ENCODE measurements around the gene TH.

TH gene

GRCh38 chr11:2158296-2158737 lies 13.3 kb downstream of the TH start:
- no peak for ATAC-seq (ENCODE audit: low read depth)
- H3K27ac Mint-ChIP-seq = no peak overlapping the region

DNA sequence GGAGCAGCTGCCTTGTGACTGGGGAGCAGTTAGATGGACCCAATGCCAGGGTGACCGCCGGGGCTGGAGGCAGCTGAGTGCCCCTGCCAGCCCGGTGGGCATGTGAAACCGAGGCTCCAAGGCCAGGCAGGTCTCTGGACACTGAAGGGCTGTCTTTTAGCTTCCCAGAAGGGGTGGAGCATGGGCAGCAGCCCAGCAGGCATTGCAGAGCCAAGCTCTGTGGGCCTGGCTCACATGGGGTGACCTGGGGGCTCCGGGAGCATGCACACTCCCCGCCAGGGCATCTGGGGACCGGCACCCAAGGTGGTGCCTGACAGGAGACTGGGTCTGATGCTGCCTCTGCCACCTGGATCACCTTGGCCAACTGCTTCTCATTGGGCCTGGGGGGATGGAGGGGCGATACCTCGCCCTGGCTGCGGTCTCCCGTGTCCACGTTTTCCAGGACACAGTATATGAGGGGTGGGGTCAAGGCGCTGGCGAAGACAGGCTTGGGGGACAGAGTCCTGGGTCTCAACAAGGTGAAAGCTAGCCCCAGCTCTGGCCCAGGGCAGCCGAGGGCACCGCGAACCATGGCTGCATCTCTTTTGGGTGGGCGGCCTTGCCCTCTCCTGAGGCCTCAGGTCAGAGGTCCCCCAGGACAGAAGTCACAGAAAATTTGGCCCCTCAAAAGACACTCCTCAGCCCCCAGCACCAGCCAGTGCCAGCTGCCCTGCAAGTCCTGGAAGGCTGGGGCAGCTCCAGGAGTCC lies 14.1 kb downstream of the TH start:
- no peaks in the 10 kb centered on the region for H3K4me1 Mint-ChIP-seq
- H3K27me3 Mint-ChIP-seq = peaks cover 12% of the 10 kb centered on the region
- H3K36me3 Mint-ChIP-seq = no peaks in the 10 kb centered on the region
- ATAC-seq (ENCODE audit: low read depth) = no peak
- H3K27ac Mint-ChIP-seq = no peak overlapping the region
- no peak overlapping the region for H3K4me3 Mint-ChIP-seq
- no peak for DNase-seq (ENCODE audit: low spot score in 2 of 2)
- H3K9me3 Mint-ChIP-seq = no peaks in the 10 kb centered on the region

More at GRCh38 chr11:2158296-2158737, 13.3 kb downstream of the TH start:
- Mint-ChIP-seq H3K9me3 (no peaks in the 10 kb centered on the region), H3K27me3 (peaks cover 14% of the 10 kb centered on the region), H3K36me3 (no peaks in the 10 kb centered on the region), H3K4me3 (no peak overlapping the region), H3K4me1 (no peaks in the 10 kb centered on the region)
- no peak for DNase-seq (ENCODE audit: low spot score in 2 of 2)

DNA sequence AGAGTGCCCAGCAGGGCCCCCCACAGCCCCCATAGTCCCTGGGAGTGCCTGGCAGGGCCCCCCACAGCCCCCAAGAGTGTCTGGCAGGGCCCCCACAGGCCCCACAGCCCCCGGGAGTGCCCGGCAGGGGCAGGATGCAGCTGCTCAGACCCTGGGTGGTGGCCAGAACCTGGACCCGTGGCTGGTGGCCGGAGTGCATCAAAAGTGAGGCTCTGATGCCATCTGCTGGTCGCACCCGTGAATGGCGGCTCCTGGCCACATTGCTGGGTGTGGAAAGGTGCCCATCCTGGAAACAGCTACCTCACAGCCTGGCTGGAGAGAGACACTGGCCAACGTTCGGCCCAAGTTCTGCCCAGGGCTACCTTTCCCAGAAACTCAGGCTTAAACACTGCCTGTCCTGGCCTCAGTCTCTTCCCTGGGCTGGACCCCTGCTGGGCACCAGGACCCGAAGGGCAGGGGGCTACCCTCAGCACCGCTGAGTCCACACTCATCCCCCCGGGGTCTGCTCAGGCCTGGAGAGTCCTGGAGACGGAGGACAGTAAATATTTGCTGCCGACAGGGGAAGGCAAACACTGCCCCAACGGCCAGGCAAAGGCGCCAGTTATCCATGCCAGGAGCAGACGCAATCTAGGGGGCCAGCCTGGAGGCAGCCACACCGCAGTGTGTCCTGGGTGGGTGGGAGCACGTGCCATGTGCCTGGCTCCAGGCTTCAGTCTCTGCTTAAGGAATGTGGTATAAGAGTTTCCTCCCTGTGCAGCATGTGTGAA lies 15.0 kb downstream of the TH start:
- Mint-ChIP-seq H3K4me1 (peaks cover 5% of the 10 kb centered on the region), H3K27me3 (peaks cover 11% of the 10 kb centered on the region), H3K9me3 (no peaks in the 10 kb centered on the region), H3K27ac (no peak overlapping the region), H3K4me3 (no peak overlapping the region), H3K36me3 (no peaks in the 10 kb centered on the region)
- ATAC-seq (ENCODE audit: low read depth) (no peak), DNase-seq (ENCODE audit: low spot score in 2 of 2) (no peak)

DNA sequence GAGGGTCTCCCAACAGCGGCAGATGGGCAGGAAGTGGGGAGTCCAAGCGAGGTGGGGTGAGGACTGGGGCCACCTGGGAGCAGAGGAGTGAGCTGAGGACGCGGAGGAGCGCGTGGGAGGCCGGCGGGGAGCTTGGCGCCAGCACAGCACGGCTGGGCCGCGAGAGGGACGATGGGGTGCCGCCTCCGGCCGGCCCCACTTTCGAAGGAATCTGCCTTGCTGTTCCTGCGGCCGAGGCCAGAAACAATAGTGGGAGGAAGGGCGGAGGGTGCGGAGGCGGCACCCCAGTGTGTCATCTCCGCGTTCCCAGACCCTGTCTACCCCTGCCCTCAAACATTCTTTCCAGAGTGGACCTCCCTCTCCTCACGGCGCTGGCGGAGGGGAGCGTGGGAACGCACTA lies 16.1 kb downstream of the TH start:
- Mint-ChIP-seq H3K36me3 (no peaks in the 10 kb centered on the region), H3K27ac (no peak overlapping the region), H3K27me3 (peaks cover 14% of the 10 kb centered on the region)

DNA sequence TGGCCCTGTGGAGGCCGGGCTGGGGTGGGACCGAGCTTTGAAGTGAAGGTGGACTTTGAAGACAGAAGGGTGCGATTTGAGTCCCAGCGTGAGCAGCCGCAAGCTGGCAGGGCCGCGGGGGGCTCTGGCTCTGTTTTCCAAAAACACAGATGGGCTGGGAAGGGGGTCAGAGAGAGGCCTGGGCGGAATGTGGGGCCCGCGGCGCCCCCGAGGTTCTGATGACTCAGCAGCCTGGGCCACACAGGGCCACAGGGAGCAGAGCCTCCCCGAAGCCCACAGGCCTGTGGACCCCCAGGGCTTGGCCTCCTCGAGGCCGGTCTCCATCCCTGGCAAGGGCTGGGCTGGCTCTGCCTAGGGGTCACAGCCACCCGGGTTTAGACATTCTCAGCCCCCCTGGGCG lies 16.7 kb downstream of the TH start:
- no peak for DNase-seq (ENCODE audit: low spot score in 2 of 2)
- ATAC-seq (ENCODE audit: low read depth) = no peak
- Mint-ChIP-seq H3K9me3 (no peaks in the 10 kb centered on the region), H3K4me1 (peaks cover 7% of the 10 kb centered on the region), H3K36me3 (no peaks in the 10 kb centered on the region), H3K27ac (no peak overlapping the region), H3K27me3 (peaks cover 16% of the 10 kb centered on the region), H3K4me3 (no peak overlapping the region)

More for the DNA sequence above, 16.1 kb downstream of the TH start:
- no peak for ATAC-seq (ENCODE audit: low read depth)
- DNase-seq (ENCODE audit: low spot score in 2 of 2) = no peak
- Mint-ChIP-seq H3K9me3 (no peaks in the 10 kb centered on the region), H3K4me1 (peaks cover 7% of the 10 kb centered on the region), H3K4me3 (no peak overlapping the region)

DNA sequence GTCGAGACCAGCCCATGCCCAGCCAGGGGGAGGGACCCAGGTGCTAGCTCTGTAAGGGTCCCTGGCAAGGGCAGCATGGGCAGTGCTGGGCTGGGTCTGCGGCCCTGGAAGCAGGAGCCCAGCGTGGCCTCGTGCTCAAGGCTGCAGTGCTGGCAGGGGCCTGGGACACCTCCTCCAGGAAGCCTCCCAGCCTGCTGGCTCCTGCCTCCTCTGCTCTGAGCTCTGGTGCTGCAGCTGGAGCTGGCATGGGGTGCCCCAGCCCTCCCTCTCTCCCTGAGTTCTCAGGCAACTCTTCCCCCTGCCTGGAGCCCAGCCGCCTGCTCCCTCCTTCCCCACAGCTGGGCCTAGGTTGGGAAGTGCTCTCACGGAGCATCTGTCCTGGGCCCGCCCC lies 17.4 kb downstream of the TH start:
- H3K27me3 Mint-ChIP-seq = peaks cover 14% of the 10 kb centered on the region
- peaks cover 7% of the 10 kb centered on the region for H3K4me1 Mint-ChIP-seq

DNA sequence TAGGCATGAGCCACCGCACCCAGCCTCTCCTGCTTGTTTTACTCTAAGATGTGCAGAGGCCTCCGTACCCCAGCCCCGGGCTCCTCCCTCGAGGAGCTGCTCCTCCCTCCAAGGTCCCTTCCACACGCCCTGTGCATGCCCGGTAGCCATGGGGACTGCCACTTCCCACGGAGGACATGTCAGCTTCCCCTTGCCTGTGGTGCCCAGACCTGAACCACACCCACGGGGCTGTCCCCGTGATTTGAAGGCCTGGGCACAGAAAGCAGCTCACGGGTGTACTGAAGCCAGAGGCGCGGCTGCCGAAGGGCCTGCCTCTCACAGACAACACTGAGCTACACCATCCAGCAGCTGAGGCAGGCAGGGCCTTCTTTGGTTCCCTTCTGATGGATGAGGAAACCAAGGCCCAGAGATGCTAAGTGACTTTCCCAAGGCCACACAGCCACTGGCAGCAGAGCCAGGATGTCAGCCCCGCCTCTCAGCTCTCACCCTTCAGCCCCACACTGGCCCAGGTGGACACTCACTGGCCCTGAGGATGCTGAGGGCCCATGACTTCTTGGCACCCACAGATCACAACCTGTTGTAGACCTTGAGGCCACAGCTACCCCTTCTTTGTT lies 17.9 kb downstream of the TH start:
- no peaks in the 10 kb centered on the region for H3K9me3 Mint-ChIP-seq
- H3K4me3 Mint-ChIP-seq = no peak overlapping the region
- DNase-seq (ENCODE audit: low spot score in 2 of 2) (no peak), ATAC-seq (ENCODE audit: low read depth) (no peak)
- peaks cover 7% of the 10 kb centered on the region for H3K4me1 Mint-ChIP-seq
- H3K27ac Mint-ChIP-seq = peak overlapping the region; percentile 3
- H3K27me3 Mint-ChIP-seq = peaks cover 13% of the 10 kb centered on the region
- H3K36me3 Mint-ChIP-seq = no peaks in the 10 kb centered on the region

More for the DNA sequence above, 17.4 kb downstream of the TH start:
- no peaks in the 10 kb centered on the region for H3K36me3 Mint-ChIP-seq
- no peak for ATAC-seq (ENCODE audit: low read depth)
- H3K9me3 Mint-ChIP-seq = no peaks in the 10 kb centered on the region
- H3K4me3 Mint-ChIP-seq = no peak overlapping the region
- H3K27ac Mint-ChIP-seq = no peak overlapping the region
- no peak for DNase-seq (ENCODE audit: low spot score in 2 of 2)

DNA sequence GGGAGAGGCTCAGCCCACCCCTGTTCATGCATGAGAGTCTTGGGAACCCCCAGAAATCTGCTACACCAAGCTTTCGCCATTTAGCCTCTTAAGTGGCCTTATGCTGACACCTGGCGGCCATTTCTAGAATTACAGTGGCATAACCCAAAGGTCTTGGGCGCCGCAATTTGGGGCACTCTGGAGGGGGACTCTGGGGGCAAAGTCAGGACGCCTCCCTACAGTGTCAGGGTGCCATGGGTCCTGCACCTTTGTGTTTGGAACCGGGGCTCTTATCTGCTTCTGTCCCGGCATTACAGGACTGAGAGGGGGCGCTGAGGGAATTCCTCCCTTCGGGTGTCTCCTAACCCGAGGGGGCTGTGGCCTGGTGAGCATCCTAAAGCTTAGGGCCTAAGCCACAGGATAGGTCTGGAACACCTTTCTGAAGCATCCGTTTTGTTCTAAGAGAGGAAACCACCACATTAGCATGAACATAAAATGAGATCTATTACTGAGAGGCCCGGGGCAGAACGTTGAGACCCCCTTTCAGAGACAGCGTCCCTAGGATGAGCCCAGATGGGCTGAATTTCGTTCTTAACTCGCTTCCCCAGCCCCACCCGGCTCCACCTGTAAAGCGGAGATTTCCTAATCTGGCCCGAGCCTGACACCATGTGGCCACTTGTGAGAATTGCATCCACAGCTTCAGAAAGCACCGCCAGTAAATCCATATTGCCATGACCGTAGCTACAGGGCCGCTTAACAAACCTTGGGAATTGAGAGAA lies 19.9 kb downstream of the TH start:
- ATAC-seq (ENCODE audit: low read depth) = peak; percentile 80
- no peaks in the 10 kb centered on the region for H3K9me3 Mint-ChIP-seq
- DNase-seq (ENCODE audit: low spot score in 2 of 2) = peak; percentile 76 to 79
- H3K27me3 Mint-ChIP-seq = peaks cover 18% of the 10 kb centered on the region
- peak overlapping the region; percentile 24 for H3K4me3 Mint-ChIP-seq
- no peak overlapping the region for H3K27ac Mint-ChIP-seq
- peaks cover 7% of the 10 kb centered on the region for H3K4me1 Mint-ChIP-seq
- no peaks in the 10 kb centered on the region for H3K36me3 Mint-ChIP-seq

DNA sequence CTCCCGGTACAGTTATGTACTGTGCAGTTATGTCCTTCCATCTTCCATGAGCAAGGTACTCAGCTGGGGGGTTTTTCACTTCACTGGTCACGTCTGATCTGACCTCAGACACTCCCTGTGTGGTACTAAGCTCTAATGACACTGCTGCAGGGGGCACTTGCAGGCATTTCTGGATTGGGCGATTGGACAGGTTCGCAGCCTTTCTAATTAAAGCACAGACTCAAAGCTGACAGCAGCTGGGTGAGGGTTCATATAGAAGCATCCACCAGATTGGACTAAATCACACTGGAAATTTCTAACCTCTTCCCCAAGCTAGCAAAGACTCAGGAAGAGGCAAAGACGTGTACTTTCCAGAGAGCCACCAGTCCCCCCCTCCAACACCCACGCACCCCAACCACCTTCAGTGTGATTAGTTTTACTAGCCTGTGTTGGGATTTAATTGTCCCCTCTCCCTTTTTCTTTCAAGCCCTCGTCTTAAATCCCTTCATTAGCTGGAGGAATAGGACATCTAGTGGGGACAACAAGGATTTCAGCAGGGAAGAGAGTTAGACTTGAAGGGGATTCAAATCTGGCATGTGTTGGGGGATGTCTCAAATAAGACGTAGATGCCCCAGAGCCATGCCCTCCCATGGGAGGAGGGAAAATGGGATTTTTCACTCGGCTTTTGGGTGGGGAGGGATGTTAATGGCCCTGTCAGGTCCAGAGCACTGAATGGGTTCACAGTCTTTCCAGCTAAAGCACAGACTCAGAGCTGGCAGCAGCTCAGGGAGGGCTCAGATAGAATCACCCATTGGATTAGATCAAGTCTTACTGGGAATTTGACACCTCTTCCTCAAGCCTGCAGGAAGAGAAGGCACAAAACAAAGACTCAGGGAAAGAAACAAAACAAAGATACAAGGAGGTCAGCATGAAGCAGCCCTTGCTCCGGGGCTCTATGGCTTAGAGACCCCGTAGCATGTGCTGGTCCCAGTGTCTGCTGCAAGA lies 21.5 kb downstream of the TH start:
- Mint-ChIP-seq H3K4me3 (no peak overlapping the region), H3K27ac (no peak overlapping the region), H3K27me3 (peaks cover 22% of the 10 kb centered on the region), H3K4me1 (peaks cover 7% of the 10 kb centered on the region), H3K36me3 (no peaks in the 10 kb centered on the region), H3K9me3 (no peaks in the 10 kb centered on the region)
- ATAC-seq (ENCODE audit: low read depth) (no peak), DNase-seq (ENCODE audit: low spot score in 2 of 2) (no peak)

DNA sequence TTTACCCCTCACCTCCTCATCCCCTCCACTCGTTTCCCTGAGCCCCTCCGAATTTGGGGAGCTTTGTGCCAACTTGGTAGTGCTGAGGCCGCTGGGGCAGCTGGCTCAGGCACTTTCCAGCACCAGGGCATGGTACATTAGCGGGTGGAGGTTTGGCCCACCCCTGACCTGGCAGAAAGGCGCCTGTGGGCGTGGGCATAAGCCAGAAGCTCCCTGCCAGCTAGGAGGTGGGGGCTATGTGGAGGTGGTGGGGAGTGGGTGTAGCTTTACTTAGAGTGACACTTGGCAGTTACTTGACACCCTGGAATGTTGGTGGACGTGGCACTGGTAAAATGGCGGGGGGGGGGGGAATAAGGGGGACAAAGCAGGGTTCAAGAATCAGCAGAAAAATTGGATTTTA lies 22.2 kb downstream of the TH start:
- no peak overlapping the region for H3K4me3 Mint-ChIP-seq
- H3K27ac Mint-ChIP-seq = no peak overlapping the region

DNA sequence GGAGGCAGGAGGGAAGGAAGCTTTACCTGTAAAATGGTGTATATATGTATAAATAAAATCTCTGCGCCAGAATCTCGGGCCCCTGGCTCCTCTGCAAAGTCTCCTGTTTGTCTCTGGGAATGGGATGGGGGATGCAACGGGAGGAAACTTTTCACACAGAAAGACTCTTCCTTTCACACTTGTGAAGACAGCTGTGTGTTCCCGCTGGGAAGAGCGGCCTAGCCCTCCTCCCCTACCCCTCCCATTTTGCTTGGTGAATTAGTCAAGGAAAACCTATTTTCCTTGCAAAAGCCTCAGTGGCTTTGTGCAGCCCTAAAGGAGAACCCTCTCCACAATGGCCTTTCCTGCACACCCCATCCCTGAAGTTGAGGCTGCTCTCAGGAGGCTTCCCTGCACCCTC lies 23.0 kb downstream of the TH start:
- H3K27ac Mint-ChIP-seq = no peak overlapping the region
- H3K4me3 Mint-ChIP-seq = no peak overlapping the region
- H3K4me1 Mint-ChIP-seq = peaks cover 7% of the 10 kb centered on the region
- H3K36me3 Mint-ChIP-seq = no peaks in the 10 kb centered on the region
- ATAC-seq (ENCODE audit: low read depth) (no peak), DNase-seq (ENCODE audit: low spot score in 2 of 2) (no peak)
- H3K27me3 Mint-ChIP-seq = peaks cover 23% of the 10 kb centered on the region
- H3K9me3 Mint-ChIP-seq = no peaks in the 10 kb centered on the region

More for the DNA sequence above, 22.2 kb downstream of the TH start:
- DNase-seq (ENCODE audit: low spot score in 2 of 2) = no peak
- peaks cover 7% of the 10 kb centered on the region for H3K4me1 Mint-ChIP-seq
- H3K9me3 Mint-ChIP-seq = no peaks in the 10 kb centered on the region
- ATAC-seq (ENCODE audit: low read depth) = no peak
- H3K27me3 Mint-ChIP-seq = peaks cover 23% of the 10 kb centered on the region
- no peaks in the 10 kb centered on the region for H3K36me3 Mint-ChIP-seq

- no peak for ATAC-seq (ENCODE audit: low read depth)
- peaks cover 29% of the 10 kb centered on the region for H3K27me3 Mint-ChIP-seq
Observed at GRCh38 chr11:2147391-2147790, 24.2 kb downstream of the TH start.

GRCh38 chr11:2146051-2146450 lies 25.6 kb downstream of the TH start:
- no peak for ATAC-seq (ENCODE audit: low read depth)

More at GRCh38 chr11:2147391-2147790, 24.2 kb downstream of the TH start:
- Mint-ChIP-seq H3K27ac (no peak overlapping the region), H3K36me3 (no peaks in the 10 kb centered on the region), H3K4me3 (no peak overlapping the region), H3K9me3 (no peaks in the 10 kb centered on the region), H3K4me1 (peaks cover 7% of the 10 kb centered on the region)
- DNase-seq (ENCODE audit: low spot score in 2 of 2) = no peak

More at GRCh38 chr11:2146051-2146450, 25.6 kb downstream of the TH start:
- Mint-ChIP-seq H3K27me3 (peaks cover 39% of the 10 kb centered on the region), H3K36me3 (no peaks in the 10 kb centered on the region), H3K4me1 (no peaks in the 10 kb centered on the region), H3K9me3 (no peaks in the 10 kb centered on the region), H3K27ac (no peak overlapping the region), H3K4me3 (no peak overlapping the region)
- no peak for DNase-seq (ENCODE audit: low spot score in 2 of 2)

Measured in memory B cell (primary cell).